ENCODE measurements around the gene SPP1. TPM values are rescaled to one million over a fixed set of nuclear protein-coding genes. Genes with fewer than 3 reads are reported as not detected.

Gene SPP1
- total RNA-seq, 1 donor from 2014 or later: 1.1 TPM

DNA sequence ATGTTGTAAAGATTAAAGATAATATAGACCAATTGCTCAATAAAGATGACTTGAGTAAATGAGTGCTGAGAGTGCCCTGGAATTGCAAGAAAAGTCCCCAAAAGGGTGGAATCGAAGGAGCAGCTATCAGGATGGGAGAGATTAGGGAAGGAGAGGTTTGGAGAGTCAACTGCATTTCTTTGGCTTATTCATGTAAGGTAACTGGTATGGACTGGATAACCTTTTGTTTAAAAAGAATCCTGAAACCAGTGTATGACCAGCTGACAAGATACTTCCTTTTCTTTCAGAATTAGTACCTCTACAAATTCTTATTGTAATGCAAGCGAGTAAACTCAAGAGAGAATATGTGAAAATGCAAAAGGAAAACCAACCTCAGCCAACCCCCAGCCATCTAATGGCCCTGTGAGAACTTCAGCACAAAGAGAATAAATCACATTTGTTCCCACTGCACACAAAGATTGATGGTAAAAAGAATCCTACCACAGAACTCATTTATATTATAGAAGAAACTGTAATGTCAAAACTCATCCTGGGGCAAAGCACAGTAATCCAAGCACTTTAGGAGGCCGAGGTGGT lies 24.5 kb upstream of the SPP1 start:
- TF ChIP-seq, protein P1, sequence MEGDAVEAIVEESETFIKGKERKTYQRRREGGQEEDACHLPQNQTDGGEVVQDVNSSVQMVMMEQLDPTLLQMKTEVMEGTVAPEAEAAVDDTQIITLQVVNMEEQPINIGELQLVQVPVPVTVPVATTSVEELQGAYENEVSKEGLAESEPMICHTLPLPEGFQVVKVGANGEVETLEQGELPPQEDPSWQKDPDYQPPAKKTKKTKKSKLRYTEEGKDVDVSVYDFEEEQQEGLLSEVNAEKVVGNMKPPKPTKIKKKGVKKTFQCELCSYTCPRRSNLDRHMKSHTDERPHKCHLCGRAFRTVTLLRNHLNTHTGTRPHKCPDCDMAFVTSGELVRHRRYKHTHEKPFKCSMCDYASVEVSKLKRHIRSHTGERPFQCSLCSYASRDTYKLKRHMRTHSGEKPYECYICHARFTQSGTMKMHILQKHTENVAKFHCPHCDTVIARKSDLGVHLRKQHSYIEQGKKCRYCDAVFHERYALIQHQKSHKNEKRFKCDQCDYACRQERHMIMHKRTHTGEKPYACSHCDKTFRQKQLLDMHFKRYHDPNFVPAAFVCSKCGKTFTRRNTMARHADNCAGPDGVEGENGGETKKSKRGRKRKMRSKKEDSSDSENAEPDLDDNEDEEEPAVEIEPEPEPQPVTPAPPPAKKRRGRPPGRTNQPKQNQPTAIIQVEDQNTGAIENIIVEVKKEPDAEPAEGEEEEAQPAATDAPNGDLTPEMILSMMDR (IDR thresholded peaks at IDR 0.05; ENCODE audit: partially characterized antibody, unreplicated experiment): no peak
- no peaks in the 10 kb centered on the region for H3K36me3 Mint-ChIP-seq (ENCODE audit: unreplicated experiment)
- no peaks in the 10 kb centered on the region for H3K9me3 Mint-ChIP-seq (ENCODE audit: unreplicated experiment)
- no peak for DNase-seq
- H3K27ac Mint-ChIP-seq (ENCODE audit: unreplicated experiment): no peak overlapping the region
- H3K4me3 Mint-ChIP-seq (ENCODE audit: unreplicated experiment): no peak overlapping the region
- peaks cover 2% of the 10 kb centered on the region for H3K27me3 Mint-ChIP-seq (ENCODE audit: unreplicated experiment)
- H3K4me1 Mint-ChIP-seq (ENCODE audit: low read depth, unreplicated experiment): no peaks in the 10 kb centered on the region

DNA sequence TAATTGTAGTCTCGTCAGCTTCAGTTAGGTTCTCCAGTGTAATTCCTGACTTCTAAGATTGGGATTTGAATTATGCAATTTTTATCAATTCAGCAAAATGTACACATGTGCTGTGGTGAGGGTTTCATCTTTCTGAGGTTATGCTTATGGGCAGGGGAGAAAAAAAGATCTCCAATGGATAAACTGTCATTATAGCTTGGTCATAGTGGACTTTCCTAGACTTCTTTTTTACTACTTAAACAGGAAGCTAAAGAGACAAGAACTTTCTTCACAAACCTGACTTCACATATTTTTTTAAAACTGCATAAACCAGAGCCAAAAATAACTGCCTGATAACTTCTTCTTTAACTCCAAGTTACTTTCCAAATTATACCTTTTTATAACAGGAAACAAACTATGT lies 21.7 kb upstream of the SPP1 start:
- H3K27ac Mint-ChIP-seq (ENCODE audit: unreplicated experiment): no peak overlapping the region
- no peaks in the 10 kb centered on the region for H3K9me3 Mint-ChIP-seq (ENCODE audit: unreplicated experiment)
- H3K27me3 Mint-ChIP-seq (ENCODE audit: unreplicated experiment): peaks cover 2% of the 10 kb centered on the region
- no peaks in the 10 kb centered on the region for H3K4me1 Mint-ChIP-seq (ENCODE audit: low read depth, unreplicated experiment)
- no peaks in the 10 kb centered on the region for H3K36me3 Mint-ChIP-seq (ENCODE audit: unreplicated experiment)
- TF ChIP-seq, protein P1 (IDR thresholded peaks at IDR 0.05; ENCODE audit: partially characterized antibody, unreplicated experiment): no peak
- no peak for DNase-seq
- no peak overlapping the region for H3K4me3 Mint-ChIP-seq (ENCODE audit: unreplicated experiment)

DNA sequence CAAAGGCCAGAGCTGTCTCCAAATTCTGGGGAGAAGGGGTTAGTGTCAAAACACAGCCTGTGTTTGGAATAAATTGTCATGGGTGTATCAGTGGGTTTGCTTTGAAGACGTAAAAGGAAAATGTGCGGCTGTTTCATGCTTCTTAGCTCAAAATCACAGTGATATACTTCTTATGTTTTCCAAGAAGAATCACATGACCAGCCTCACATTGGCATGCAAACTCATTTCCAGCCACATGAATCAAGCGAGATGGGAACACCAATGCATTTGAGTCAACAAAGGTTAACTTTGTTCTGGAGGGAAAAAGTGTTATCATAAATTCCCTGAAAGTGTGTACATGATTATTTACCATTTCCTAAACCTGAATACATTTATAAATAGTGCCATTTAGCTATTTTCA lies 19.0 kb upstream of the SPP1 start:
- no peak for DNase-seq
- TF ChIP-seq, protein P1 (IDR thresholded peaks at IDR 0.05; ENCODE audit: partially characterized antibody, unreplicated experiment): no peak
- Mint-ChIP-seq H3K9me3 (ENCODE audit: unreplicated experiment) (no peaks in the 10 kb centered on the region), H3K27me3 (ENCODE audit: unreplicated experiment) (no peaks in the 10 kb centered on the region), H3K4me3 (ENCODE audit: unreplicated experiment) (no peak overlapping the region), H3K36me3 (ENCODE audit: unreplicated experiment) (no peaks in the 10 kb centered on the region), H3K27ac (ENCODE audit: unreplicated experiment) (no peak overlapping the region), H3K4me1 (ENCODE audit: low read depth, unreplicated experiment) (no peaks in the 10 kb centered on the region)

DNA sequence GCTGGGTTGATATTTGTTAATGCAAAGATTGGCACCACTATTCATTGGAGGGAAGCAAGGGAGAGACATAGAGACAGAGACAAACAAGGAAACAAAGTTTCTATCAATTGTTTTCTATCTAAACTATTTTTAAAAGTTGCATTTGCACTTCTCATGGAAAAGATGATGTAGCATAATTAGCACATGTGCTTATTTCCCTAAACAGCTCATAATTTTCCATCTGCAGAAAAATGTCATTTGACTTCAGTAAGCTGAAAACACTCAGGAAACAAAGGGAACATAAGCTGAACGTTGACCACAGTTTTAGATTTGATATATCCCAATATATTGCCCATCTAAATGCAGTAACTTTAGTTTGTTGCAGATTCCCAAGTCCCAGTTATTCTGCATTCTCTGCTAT lies 18.5 kb upstream of the SPP1 start:
- no peaks in the 10 kb centered on the region for H3K36me3 Mint-ChIP-seq (ENCODE audit: unreplicated experiment)
- no peak for DNase-seq
- no peaks in the 10 kb centered on the region for H3K9me3 Mint-ChIP-seq (ENCODE audit: unreplicated experiment)
- H3K4me1 Mint-ChIP-seq (ENCODE audit: low read depth, unreplicated experiment): no peaks in the 10 kb centered on the region
- no peak overlapping the region for H3K27ac Mint-ChIP-seq (ENCODE audit: unreplicated experiment)
- no peaks in the 10 kb centered on the region for H3K27me3 Mint-ChIP-seq (ENCODE audit: unreplicated experiment)
- H3K4me3 Mint-ChIP-seq (ENCODE audit: unreplicated experiment): no peak overlapping the region
- TF ChIP-seq, protein P1 (IDR thresholded peaks at IDR 0.05; ENCODE audit: partially characterized antibody, unreplicated experiment): no peak

DNA sequence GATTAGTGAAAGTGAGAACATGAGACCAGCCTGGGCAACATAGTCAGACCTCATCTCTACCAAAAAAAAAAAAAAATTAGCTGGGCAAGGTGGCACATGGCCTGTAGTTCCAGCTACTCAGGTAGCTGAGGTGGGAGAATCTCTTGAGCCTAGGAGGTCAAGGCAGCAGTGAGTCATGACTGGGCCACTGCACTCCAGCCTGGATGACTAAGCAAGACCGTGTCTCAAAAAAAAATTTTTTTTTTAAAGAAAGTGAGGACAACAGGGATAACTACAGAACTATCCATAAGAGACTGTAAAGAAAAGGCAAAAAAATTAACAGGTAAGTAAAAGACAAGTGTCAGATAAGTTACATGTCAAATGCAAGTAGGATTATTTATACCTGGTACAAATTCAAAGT lies 13.5 kb upstream of the SPP1 start:
- H3K4me1 Mint-ChIP-seq (ENCODE audit: low read depth, unreplicated experiment): no peaks in the 10 kb centered on the region
- H3K27me3 Mint-ChIP-seq (ENCODE audit: unreplicated experiment): no peaks in the 10 kb centered on the region
- no peaks in the 10 kb centered on the region for H3K36me3 Mint-ChIP-seq (ENCODE audit: unreplicated experiment)
- H3K9me3 Mint-ChIP-seq (ENCODE audit: unreplicated experiment): peaks cover 1% of the 10 kb centered on the region
- TF ChIP-seq, protein P1 (IDR thresholded peaks at IDR 0.05; ENCODE audit: partially characterized antibody, unreplicated experiment): no peak
- DNase-seq: no peak
- H3K27ac Mint-ChIP-seq (ENCODE audit: unreplicated experiment): no peak overlapping the region
- H3K4me3 Mint-ChIP-seq (ENCODE audit: unreplicated experiment): no peak overlapping the region
